ENCODE measurements around the gene E2F1.

E2F1 gene

DNA sequence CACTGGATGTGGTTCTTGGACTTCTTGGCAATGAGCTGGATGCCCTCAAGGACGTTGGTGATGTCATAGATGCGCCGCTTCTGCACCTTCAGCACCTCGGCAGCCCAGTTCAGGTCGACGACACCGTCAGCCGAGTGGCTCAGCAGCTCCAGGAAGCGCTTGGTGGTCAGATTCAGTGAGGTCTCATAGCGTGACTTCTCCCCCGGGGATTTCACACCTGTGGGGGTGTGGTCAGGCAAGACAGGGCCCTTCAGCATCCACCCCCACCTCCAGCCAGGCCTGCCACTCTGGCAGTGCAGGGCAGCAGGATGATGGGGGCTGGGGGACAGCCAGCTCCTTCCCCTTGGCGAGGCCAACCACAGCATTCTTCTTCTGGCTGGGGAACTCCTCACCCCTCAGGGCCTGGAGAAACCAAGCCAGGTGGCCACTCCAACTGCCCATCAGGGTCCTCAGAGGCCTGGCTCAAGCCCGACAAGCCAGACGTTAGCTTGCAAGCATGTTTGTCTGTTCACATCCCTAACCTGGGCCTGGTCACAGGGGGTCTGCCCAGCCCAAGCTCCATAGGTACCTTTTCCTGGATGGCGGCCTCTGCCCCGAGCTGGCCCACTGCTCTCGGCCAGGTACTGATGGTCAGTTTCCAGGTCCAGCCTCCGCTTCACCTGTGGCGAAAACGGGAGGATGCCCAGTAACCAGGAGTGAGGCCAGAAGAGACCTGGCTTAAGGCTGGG is 6.3 kb downstream of the E2F1 start:
- H3K4me1 ChIP-seq (ENCODE audit: control insufficient read depth, insufficient read depth, low read length), result peaks cover 10% of the 10 kb centered on the region
- H3K9ac ChIP-seq (ENCODE audit: low read length), result no peak overlapping the region
- no peaks in the 10 kb centered on the region for H3K36me3 ChIP-seq (ENCODE audit: control insufficient read depth, insufficient read depth, low read length)
- H3K4me3 ChIP-seq (ENCODE audit: low read length), result no peak overlapping the region
- H3K27ac ChIP-seq (ENCODE audit: low read depth, low read length), result no peak overlapping the region
- no peaks in the 10 kb centered on the region for H3K27me3 ChIP-seq (ENCODE audit: control insufficient read depth, insufficient read depth, low read length)

DNA sequence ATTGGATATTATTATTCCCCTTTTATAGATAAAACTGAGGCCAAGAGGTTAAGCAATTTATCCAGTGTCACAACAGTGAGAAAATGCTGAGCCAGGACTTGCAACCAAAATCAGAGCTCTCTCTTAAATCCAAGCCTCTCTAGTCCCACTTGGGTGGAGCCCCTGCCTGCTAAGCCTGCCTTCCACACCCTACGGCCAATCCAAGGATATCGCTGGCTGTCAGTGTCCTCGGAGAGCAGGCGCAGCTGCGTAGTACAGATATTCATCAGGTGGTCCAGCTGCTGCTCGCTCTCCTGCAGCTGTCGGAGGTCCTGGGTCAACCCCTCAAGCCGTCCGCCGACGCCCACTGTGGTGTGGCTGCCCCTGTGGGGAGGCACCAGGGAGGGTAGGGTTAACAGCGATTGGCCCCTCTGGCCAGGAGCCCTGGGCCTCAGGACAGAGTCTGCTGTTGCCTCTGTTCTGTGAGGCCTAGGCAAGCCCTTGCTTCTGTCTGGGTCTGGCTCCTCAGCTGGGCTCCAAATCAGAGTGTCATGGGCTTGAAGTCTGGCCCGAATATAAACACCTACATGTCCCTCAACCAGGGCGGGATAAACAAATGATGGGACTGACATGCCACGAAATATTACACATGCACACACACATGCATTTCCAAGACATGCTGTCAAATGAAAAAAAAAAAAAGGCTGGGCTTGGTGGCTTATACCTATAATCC is 8.0 kb downstream of the E2F1 start:
- Histone ChIP-seq H3K36me3 (ENCODE audit: control insufficient read depth, insufficient read depth, low read length) (no peaks in the 10 kb centered on the region), H3K9ac (ENCODE audit: low read length) (no peak overlapping the region), H3K27ac (ENCODE audit: low read depth, low read length) (peak overlapping the region; percentile 3), H3K4me1 (ENCODE audit: control insufficient read depth, insufficient read depth, low read length) (peaks cover 16% of the 10 kb centered on the region), H3K4me3 (ENCODE audit: low read length) (no peak overlapping the region), H3K27me3 (ENCODE audit: control insufficient read depth, insufficient read depth, low read length) (no peaks in the 10 kb centered on the region)

- Histone ChIP-seq H3K9ac (ENCODE audit: low read length) (no peak overlapping the region), H3K4me1 (ENCODE audit: control insufficient read depth, insufficient read depth, low read length) (peaks cover 21% of the 10 kb centered on the region), H3K27ac (ENCODE audit: low read depth, low read length) (no peak overlapping the region), H3K4me3 (ENCODE audit: low read length) (no peak overlapping the region), H3K36me3 (ENCODE audit: control insufficient read depth, insufficient read depth, low read length) (no peaks in the 10 kb centered on the region), H3K27me3 (ENCODE audit: control insufficient read depth, insufficient read depth, low read length) (no peaks in the 10 kb centered on the region)
These were observed 9.2 kb downstream of the E2F1 start for GRCh38 chr20:33676652-33677645.

DNA sequence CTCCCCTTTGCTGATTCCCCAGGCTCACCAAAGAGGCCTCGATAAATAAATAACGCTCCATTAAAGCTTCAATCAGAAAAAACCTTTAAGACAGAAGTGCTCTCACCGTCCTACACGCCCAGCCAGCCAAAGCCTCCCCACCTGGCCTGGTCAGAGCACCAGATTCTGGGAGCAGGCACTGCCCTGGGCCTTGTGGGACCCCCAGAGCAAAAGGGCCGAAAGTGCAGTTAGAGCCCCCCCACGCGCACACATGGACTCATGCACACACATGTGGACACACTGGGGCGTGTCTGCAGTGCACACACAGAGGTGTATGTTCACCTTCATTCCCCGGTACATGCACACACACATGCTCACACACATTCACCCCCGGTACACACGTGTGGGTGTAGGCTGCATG is 10.1 kb downstream of the E2F1 start:
- peaks cover 21% of the 10 kb centered on the region for H3K4me1 ChIP-seq (ENCODE audit: control insufficient read depth, insufficient read depth, low read length)
- H3K27ac ChIP-seq (ENCODE audit: low read depth, low read length), result peak overlapping the region; percentile 96
- no peaks in the 10 kb centered on the region for H3K36me3 ChIP-seq (ENCODE audit: control insufficient read depth, insufficient read depth, low read length)
- H3K27me3 ChIP-seq (ENCODE audit: control insufficient read depth, insufficient read depth, low read length), result no peaks in the 10 kb centered on the region
- no peak overlapping the region for H3K9ac ChIP-seq (ENCODE audit: low read length)
- no peak overlapping the region for H3K4me3 ChIP-seq (ENCODE audit: low read length)

GRCh38 chr20:33675136-33675959 is 10.8 kb downstream of the E2F1 start:
- H3K4me3 ChIP-seq (ENCODE audit: low read length), result peak overlapping the region; percentile 79
- H3K27me3 ChIP-seq (ENCODE audit: control insufficient read depth, insufficient read depth, low read length), result no peaks in the 10 kb centered on the region
- peak overlapping the region; percentile 96 for H3K27ac ChIP-seq (ENCODE audit: low read depth, low read length)
- peaks cover 21% of the 10 kb centered on the region for H3K4me1 ChIP-seq (ENCODE audit: control insufficient read depth, insufficient read depth, low read length)
- H3K36me3 ChIP-seq (ENCODE audit: control insufficient read depth, insufficient read depth, low read length), result peaks cover 2% of the 10 kb centered on the region
- peak overlapping the region; percentile 63 for H3K9ac ChIP-seq (ENCODE audit: low read length)

GRCh38 chr20:33674294-33675135 is 11.7 kb downstream of the E2F1 start, which contains the start of gene NECAB3:
Gene NECAB3 (minus strand): TSS chr20:33674428. CDS start chr20:33674352, 76 bp downstream.
- peaks cover 21% of the 10 kb centered on the region for H3K4me1 ChIP-seq (ENCODE audit: control insufficient read depth, insufficient read depth, low read length)
- H3K27ac ChIP-seq (ENCODE audit: low read depth, low read length), result peak within 1 kb of the TSS; percentile 96
- no peaks in the 10 kb centered on the region for H3K27me3 ChIP-seq (ENCODE audit: control insufficient read depth, insufficient read depth, low read length)
- H3K4me3 ChIP-seq (ENCODE audit: low read length), result peak within 1 kb of the TSS; percentile 79
- peaks cover 6% of the 10 kb centered on the region for H3K36me3 ChIP-seq (ENCODE audit: control insufficient read depth, insufficient read depth, low read length)
- peak within 1 kb of the TSS; percentile 64 for H3K9ac ChIP-seq (ENCODE audit: low read length)

GRCh38 chr20:33673410-33674293 is 12.5 kb downstream of the E2F1 start:
- H3K4me3 ChIP-seq (ENCODE audit: low read length), result peak overlapping the region; percentile 75
- H3K9ac ChIP-seq (ENCODE audit: low read length), result peak overlapping the region; percentile 64
- no peaks in the 10 kb centered on the region for H3K27me3 ChIP-seq (ENCODE audit: control insufficient read depth, insufficient read depth, low read length)
- peak overlapping the region; percentile 72 for H3K27ac ChIP-seq (ENCODE audit: low read depth, low read length)
- peaks cover 6% of the 10 kb centered on the region for H3K36me3 ChIP-seq (ENCODE audit: control insufficient read depth, insufficient read depth, low read length)
- H3K4me1 ChIP-seq (ENCODE audit: control insufficient read depth, insufficient read depth, low read length), result peaks cover 21% of the 10 kb centered on the region

GRCh38 chr20:33673114-33673409 is 13.1 kb downstream of the E2F1 start:
- Histone ChIP-seq H3K27ac (ENCODE audit: low read depth, low read length) (no peak overlapping the region), H3K9ac (ENCODE audit: low read length) (peak overlapping the region; percentile 64), H3K36me3 (ENCODE audit: control insufficient read depth, insufficient read depth, low read length) (peaks cover 6% of the 10 kb centered on the region), H3K4me1 (ENCODE audit: control insufficient read depth, insufficient read depth, low read length) (peaks cover 23% of the 10 kb centered on the region), H3K27me3 (ENCODE audit: control insufficient read depth, insufficient read depth, low read length) (no peaks in the 10 kb centered on the region), H3K4me3 (ENCODE audit: low read length) (peak overlapping the region; percentile 75)

GRCh38 chr20:33672426-33673113 is 13.6 kb downstream of the E2F1 start:
- no peak overlapping the region for H3K9ac ChIP-seq (ENCODE audit: low read length)
- H3K36me3 ChIP-seq (ENCODE audit: control insufficient read depth, insufficient read depth, low read length), result peaks cover 6% of the 10 kb centered on the region
- H3K4me1 ChIP-seq (ENCODE audit: control insufficient read depth, insufficient read depth, low read length), result peaks cover 27% of the 10 kb centered on the region
- peak overlapping the region; percentile 75 for H3K4me3 ChIP-seq (ENCODE audit: low read length)
- no peaks in the 10 kb centered on the region for H3K27me3 ChIP-seq (ENCODE audit: control insufficient read depth, insufficient read depth, low read length)
- no peak overlapping the region for H3K27ac ChIP-seq (ENCODE audit: low read depth, low read length)
